Spinal cord (tissue), 10 donors: ENCODE results near the gene ST6GALNAC3. TPM values are rescaled to one million over a fixed set of nuclear protein-coding genes. Genes with fewer than 3 reads are reported as not detected.

ENCODE experiments used
- DNase-seq, 6 donors: peaks; one replicate each; pipeline versions ENCODE4 v3.0.0 to v3.0.0-alpha.2; 2013 to 2015; ENCODE audit warnings: low spot score in 6 of 6, low read depth in 4 of 6
- H3K27ac ChIP-seq: one replicate; pipeline ENCODE4 v1.5.1; 2013; ENCODE audit warnings: low read depth, low read length, control low read depth
- H3K27me3 ChIP-seq: one replicate; pipeline ENCODE4 v1.6.1; 2013; ENCODE audit warnings: low read length; ENCODE audit not compliant: control insufficient read depth, insufficient read depth
- H3K36me3 ChIP-seq: one replicate; pipeline ENCODE4 v1.6.1; 2013; ENCODE audit warnings: low read length; ENCODE audit not compliant: control insufficient read depth, insufficient read depth
- H3K4me1 ChIP-seq: one replicate; pipeline ENCODE4 v1.6.1; 2013; ENCODE audit warnings: low read length; ENCODE audit not compliant: control insufficient read depth, insufficient read depth
- H3K4me3 ChIP-seq: one replicate; pipeline ENCODE4 v1.5.1; 2013; ENCODE audit warnings: low read depth, low read length, control low read depth
- H3K9me3 ChIP-seq: one replicate; pipeline ENCODE4 v1.6.1; 2013; ENCODE audit warnings: low read length; ENCODE audit not compliant: control insufficient read depth, insufficient read depth
- WGBS: methylation state at CpG from one replicate; pipeline ENCODE4 v1.1.5; 2013; ENCODE audit warnings: missing lambda C conversion rate; ENCODE audit not compliant: insufficient coverage; 5-methylcytosine and 5-hydroxymethylcytosine counted together
- polyA plus RNA-seq, 2 donors: library from polyadenylated mRNA; unstranded; fragments of 120-200 nt; gene quantifications; one replicate each; pipeline ENCODE4 v1.2.1, GENCODE V29; 2013; ENCODE audit not compliant: insufficient read length in 2 of 2
- total RNA-seq, 2 donors: library from RNA; depleted of rRNA in 1 of 2; stranded (reverse); fragments of 120-200 nt in 1 of 2; fragments of >200 nt in 1 of 2; gene quantifications; one replicate each; pipeline versions ENCODE4 v1.2.3 to v1.2.4, GENCODE V29; 2013 to 2014
- donor health status: healthy.

Gene ST6GALNAC3
- total and polyA plus RNA-seq, 4 donors: 17.2 to 64.0 (median 26.0) TPM

DNA sequence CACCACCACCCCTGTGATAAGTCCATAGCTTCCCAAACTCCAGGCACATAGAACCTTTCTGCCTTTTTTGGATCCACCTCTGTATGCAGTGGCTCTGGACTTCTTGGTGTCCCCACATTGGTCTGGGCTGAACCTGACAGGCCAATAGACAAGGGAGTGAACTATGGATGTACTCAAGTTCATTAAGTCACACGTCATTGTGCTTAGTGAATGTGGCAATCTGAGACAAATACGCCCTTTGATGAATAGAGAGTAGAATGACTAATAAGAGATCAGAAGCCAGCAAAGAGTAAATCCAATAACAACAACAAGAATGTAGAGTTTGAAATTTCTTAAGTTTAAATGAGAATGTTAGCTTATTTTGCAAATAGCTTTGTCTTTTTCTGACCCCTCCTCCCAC is 114.8 kb downstream of the ST6GALNAC3 start:
- DNase-seq: no peak
- Histone ChIP-seq H3K4me1 (no peaks in the 10 kb centered on the region), H3K27ac (no peak overlapping the region), H3K27me3 (no peaks in the 10 kb centered on the region), H3K4me3 (no peak overlapping the region), H3K36me3 (no peaks in the 10 kb centered on the region), H3K9me3 (no peaks in the 10 kb centered on the region)
- no CpG with 5 or more reads among the region's 2 CpGs for WGBS

DNA sequence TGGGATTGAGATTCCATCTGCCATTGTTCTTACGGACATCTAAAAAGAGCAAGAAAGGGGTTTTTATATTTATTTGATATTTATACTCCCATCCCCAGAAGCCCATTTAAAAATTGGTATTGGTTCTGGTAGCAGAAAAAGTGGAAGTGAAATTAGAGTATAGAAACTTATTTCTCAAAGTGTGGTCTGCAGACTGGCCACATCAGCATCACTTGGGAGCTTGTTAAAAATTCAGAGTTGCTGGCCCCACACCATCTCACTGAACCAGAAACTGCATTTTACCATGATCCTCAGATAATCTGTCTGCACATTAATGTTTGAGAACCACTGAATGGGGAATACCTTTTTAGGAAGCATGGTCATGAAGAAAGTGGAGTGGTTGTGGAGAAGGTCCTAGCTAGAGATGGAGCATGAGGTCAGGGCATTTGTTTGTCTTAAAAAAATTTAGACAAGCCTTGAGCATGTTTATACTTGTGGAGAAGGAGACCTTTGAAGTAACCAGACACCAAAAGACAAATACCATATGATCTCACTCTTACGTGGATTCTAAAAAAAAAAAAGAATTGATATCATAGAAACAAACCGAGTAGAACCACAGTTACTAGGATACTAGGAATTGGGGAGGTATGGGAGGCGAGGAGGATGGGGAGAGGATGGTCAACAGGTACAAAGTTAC is 116.3 kb downstream of the ST6GALNAC3 start:
- H3K27me3 ChIP-seq: no peaks in the 10 kb centered on the region
- no peaks in the 10 kb centered on the region for H3K4me1 ChIP-seq
- WGBS: no CpG with 5 or more reads among the region's 4 CpGs
- H3K27ac ChIP-seq: no peak overlapping the region
- H3K9me3 ChIP-seq: no peaks in the 10 kb centered on the region
- no peaks in the 10 kb centered on the region for H3K36me3 ChIP-seq
- H3K4me3 ChIP-seq: no peak overlapping the region
- DNase-seq: no peak

DNA sequence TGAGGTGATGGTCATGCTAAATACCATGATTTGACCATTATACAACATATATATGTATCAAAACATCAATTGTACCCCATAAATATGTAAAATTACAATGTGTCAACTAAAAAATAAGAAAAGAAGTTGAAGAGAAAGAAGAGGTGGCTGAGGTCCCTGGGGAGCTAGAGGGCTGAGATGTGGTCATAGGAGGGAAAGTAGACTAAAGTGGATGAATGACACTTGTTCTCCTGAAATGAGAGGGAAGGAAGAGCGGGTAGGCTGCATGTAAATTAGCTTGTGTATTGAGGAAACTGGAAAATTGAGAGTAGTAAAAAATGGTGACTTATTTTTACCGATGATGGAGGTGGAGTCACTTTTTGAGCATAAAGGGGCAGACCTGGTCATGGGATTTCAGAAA is 117.0 kb downstream of the ST6GALNAC3 start:
- H3K27ac ChIP-seq: no peak overlapping the region
- WGBS: 94% methylated on average over 2 of the region's 2 CpGs
- no peak overlapping the region for H3K4me3 ChIP-seq
- no peaks in the 10 kb centered on the region for H3K9me3 ChIP-seq
- H3K36me3 ChIP-seq: no peaks in the 10 kb centered on the region
- no peaks in the 10 kb centered on the region for H3K4me1 ChIP-seq
- no peaks in the 10 kb centered on the region for H3K27me3 ChIP-seq
- no peak for DNase-seq

DNA sequence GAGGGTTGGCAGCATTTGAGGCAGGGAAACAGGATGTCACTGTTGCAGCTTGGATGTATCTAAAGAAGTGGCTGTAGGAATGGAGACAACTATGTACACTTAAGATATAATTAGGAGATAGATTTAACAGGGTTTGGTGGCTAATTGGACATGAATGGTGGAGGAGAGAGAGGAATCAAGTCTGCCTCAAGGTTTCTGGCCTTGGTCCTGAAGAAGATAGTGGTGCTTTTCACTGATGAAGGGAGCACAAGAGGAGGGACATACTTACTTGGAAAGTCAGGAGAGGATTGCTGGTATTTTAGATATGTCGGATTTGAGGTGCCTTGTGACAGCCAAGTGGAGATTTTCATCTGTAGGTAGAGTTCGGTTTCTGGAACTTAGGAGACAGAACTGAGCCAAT is 123.9 kb downstream of the ST6GALNAC3 start:
- H3K4me1 ChIP-seq: no peaks in the 10 kb centered on the region
- 97% methylated on average over 2 of the region's 2 CpGs for WGBS
- H3K27ac ChIP-seq: no peak overlapping the region
- no peak overlapping the region for H3K4me3 ChIP-seq
- DNase-seq: no peak
- H3K36me3 ChIP-seq: no peaks in the 10 kb centered on the region
- no peaks in the 10 kb centered on the region for H3K9me3 ChIP-seq
- H3K27me3 ChIP-seq: no peaks in the 10 kb centered on the region

DNA sequence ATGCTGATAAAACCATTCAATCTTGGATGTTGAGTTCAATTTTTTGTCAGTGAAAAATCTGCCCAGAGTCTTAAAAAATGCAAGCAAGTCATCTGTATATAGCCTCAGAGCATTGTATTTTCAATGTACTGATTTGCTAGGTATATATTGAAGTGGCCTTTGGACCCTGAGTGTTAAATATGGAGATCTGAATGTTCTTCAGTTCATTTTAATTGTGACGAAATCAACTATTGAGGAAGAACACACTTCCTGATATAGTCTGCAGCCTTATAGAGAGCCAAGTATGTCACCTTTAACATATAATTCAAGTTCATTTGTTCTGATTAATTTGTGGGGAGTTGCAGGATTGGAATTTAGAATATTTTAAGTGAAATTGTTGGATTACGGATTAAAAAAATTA is 128.1 kb downstream of the ST6GALNAC3 start:
- WGBS: no CpG with 5 or more reads among the region's 2 CpGs
- Histone ChIP-seq H3K36me3 (no peaks in the 10 kb centered on the region), H3K4me1 (no peaks in the 10 kb centered on the region), H3K4me3 (no peak overlapping the region), H3K9me3 (no peaks in the 10 kb centered on the region), H3K27ac (no peak overlapping the region), H3K27me3 (no peaks in the 10 kb centered on the region)
- DNase-seq: no peak

DNA sequence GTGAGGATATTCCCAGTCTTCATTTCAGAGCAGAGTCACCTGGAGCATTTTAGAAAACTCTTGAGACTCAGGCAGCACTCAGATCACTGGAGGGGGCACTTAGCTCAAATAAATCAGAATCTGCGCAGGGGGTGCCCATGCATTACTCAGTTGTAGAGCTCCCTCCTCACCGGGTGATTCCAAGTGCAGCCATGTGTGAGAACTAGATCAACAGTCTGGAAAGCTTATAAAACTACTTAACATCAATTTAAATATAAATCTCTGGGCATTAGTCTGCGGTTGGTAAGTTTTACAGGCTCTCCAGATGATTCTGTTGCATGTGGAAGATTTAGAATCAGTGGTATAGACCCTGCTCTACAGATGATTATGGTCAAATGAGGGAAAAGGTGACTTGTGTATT is 128.6 kb downstream of the ST6GALNAC3 start:
- Histone ChIP-seq H3K9me3 (no peaks in the 10 kb centered on the region), H3K27ac (no peak overlapping the region), H3K4me3 (no peak overlapping the region), H3K27me3 (no peaks in the 10 kb centered on the region), H3K36me3 (no peaks in the 10 kb centered on the region), H3K4me1 (no peaks in the 10 kb centered on the region)
- DNase-seq: no peak
- WGBS: 80% methylated on average over 1 of the region's 3 CpGs

DNA sequence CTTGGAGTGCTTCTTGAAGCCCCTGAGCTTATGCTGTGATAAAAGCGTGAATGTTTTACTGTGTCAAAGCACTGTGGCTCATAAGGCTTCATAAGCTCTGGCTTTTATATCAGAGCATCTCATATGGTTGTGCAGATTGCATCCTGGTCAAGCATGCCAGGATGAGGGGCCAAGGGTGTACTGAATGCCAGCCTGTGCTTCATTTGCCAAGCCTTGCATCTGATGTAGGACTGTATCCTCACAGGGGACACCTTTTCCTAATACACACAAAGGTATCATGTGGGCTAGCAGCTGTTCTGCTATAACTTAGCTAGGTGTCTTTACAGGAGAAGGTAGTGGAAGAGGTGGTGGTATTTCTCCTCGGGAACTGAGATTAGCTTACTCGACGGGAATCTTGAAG is 134.7 kb downstream of the ST6GALNAC3 start:
- 88% methylated on average over 2 of the region's 4 CpGs for WGBS
- Histone ChIP-seq H3K4me1 (no peaks in the 10 kb centered on the region), H3K27ac (no peak overlapping the region), H3K9me3 (no peaks in the 10 kb centered on the region), H3K27me3 (no peaks in the 10 kb centered on the region), H3K4me3 (no peak overlapping the region), H3K36me3 (no peaks in the 10 kb centered on the region)
- DNase-seq: no peak

DNA sequence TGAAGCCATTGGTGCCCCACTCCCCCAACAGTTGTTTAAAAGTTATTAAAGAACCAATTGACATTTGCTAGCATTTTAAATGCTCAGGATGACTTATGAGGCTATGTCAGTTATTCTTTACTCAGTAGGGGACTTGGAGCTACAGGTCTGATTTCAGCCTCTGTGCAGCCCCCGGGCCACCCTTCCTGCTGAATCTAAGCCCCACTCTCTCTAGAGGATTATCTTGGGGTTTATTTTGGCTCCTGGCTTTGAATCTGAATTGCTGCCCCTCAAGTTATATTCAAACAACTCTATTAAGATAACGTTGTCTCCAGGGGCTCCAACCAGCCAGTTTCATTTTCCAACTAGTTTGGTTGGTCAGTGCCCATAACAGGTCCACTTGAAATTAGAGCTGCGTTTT is 135.1 kb downstream of the ST6GALNAC3 start:
- Histone ChIP-seq H3K36me3 (no peaks in the 10 kb centered on the region), H3K4me3 (no peak overlapping the region), H3K27ac (no peak overlapping the region), H3K27me3 (no peaks in the 10 kb centered on the region), H3K4me1 (no peaks in the 10 kb centered on the region), H3K9me3 (no peaks in the 10 kb centered on the region)
- DNase-seq: no peak
- 40% methylated on average over 1 of the region's 3 CpGs for WGBS

DNA sequence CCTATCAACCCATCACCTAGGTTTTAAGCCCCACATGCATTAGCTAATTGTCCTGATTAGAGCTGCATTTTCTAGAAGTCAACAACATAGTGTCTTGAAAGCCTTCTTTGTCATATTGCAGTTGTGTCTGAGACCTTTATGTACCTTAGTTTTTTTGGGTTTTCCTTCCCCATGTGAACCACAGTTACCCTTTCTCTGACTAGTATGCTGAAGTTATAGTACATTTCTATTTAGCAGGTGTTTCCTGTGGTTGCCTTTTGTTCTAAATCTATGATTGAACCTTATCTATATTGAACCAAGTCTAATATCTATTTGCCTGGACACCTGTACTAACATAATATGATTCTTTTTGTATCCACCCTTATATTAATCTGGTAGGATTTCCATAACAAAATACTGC is 135.6 kb downstream of the ST6GALNAC3 start:
- Histone ChIP-seq H3K27ac (no peak overlapping the region), H3K4me1 (no peaks in the 10 kb centered on the region), H3K36me3 (no peaks in the 10 kb centered on the region), H3K4me3 (no peak overlapping the region), H3K9me3 (no peaks in the 10 kb centered on the region), H3K27me3 (no peaks in the 10 kb centered on the region)
- DNase-seq: no peak

DNA sequence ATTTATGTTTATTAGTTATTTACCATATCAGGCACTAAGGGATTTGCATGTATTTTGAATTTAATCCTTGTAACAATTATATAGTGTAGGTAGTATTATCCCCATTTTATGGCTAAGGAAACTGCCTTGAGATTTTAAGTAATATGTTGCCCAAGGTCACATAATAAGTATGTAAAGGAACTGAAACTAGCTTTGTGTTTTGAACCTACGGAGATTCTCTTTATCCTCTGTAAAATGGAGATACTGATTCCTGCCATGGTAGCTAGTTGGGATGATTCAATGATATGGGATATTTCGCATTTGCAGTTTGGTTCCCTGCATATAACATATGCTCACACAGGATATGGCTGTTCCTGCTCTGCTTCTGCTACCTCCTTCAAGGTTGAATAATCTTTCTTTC is 144.3 kb downstream of the ST6GALNAC3 start:
- no peaks in the 10 kb centered on the region for H3K9me3 ChIP-seq
- DNase-seq: no peak
- H3K36me3 ChIP-seq: no peaks in the 10 kb centered on the region
- no peak overlapping the region for H3K4me3 ChIP-seq
- no peaks in the 10 kb centered on the region for H3K27me3 ChIP-seq
- no peak overlapping the region for H3K27ac ChIP-seq
- 100% methylated on average over 1 of the region's 2 CpGs for WGBS
- H3K4me1 ChIP-seq: no peaks in the 10 kb centered on the region
